Esophagus muscularis mucosa (tissue), 4 donors: ENCODE results near the gene SLF2. TPM values are rescaled to one million over a fixed set of nuclear protein-coding genes. Genes with fewer than 3 reads are reported as not detected.
A peak's percentile ranks its signal among the peaks of the same experiment; 100 is the strongest.

Experiments
- DNase-seq: peaks from one replicate; pipeline ENCODE4 v3.0.0-alpha.2; 2017; ENCODE audit errors: extremely low spot score
- H3K27ac ChIP-seq, 4 donors: fragments of 200-600 bp; sonication (generic); replicated peaks in 1 of 4; 1 replicate in 3 of 4; 2 replicates in 1 of 4; pipeline ENCODE4 v1.5.1; 2016 to 2019; ENCODE audit warnings: mild to moderate bottlenecking in 1 of 4
- H3K27me3 ChIP-seq, 4 donors: fragments of 200-600 bp; sonication (generic); one replicate each; pipeline versions ENCODE4 v1.5.1 to v1.6.0; 2016 to 2019
- H3K36me3 ChIP-seq, 4 donors: fragments of 200-600 bp; sonication (generic); one replicate each; pipeline ENCODE4 v1.5.1; 2016 to 2019
- H3K4me1 ChIP-seq, 4 donors: fragments of 200-600 bp; sonication (generic); one replicate each; pipeline ENCODE4 v1.5.1; 2016 to 2019
- H3K4me3 ChIP-seq, 4 donors: fragments of 200-600 bp; sonication (generic); 1 replicate in 2 of 4; 2 replicates in 2 of 4; pipeline ENCODE4 v1.5.1; 2016 to 2019; ENCODE audit warnings: mild to moderate bottlenecking in 4 of 4, moderate library complexity in 1 of 4
- H3K9me3 ChIP-seq, 4 donors: fragments of 200-600 bp; sonication (generic); 1 replicate in 3 of 4; 2 replicates in 1 of 4; pipeline ENCODE4 v1.5.1; 2016 to 2019
- EP300 ChIP-seq: sonication (generic); formaldehyde crosslinking; IDR thresholded peaks from one replicate; pipeline ENCODE4 v1.6.1; 2017; ENCODE audit warnings: antibody characterized with exemption
- POLR2A ChIP-seq: fragments of 450-650 bp; IDR thresholded peaks from one replicate; pipeline ENCODE4 v1.6.1; 2017; ENCODE audit warnings: antibody characterized with exemption, moderate library complexity, mild to moderate bottlenecking, low read depth
- POLR2AphosphoS5 ChIP-seq, 2 donors: sonication (generic); formaldehyde crosslinking; IDR thresholded peaks; one replicate each; pipeline ENCODE4 v1.6.1; 2017; ENCODE audit warnings: antibody characterized with exemption in 2 of 2
- WGBS: methylation state at CpG from one replicate; pipeline ENCODE4 v1.1.5; 2018; 5-methylcytosine and 5-hydroxymethylcytosine counted together
- intact Hi-C: fragments of 100-400 bp; cut with DNase I; formaldehyde crosslinking; loops from one replicate; pipeline ENCODE4 v1.15.1; 2023
- total RNA-seq, 4 donors: library from RNA; depleted of rRNA; stranded (reverse); fragments of >200 nt; gene quantifications; one replicate each; pipeline versions ENCODE4 v1.1.0 to v1.2.1, GENCODE V29; 2016
- TF ChIP-seq, protein P1 (sequence below), 3 experiments: fragments of 200-600 bp in 2 of 3; fragments of 450-650 bp in 1 of 3; sonication (generic) in 2 of 3; IDR thresholded peaks; one replicate each; pipeline ENCODE4 v1.5.1; 2017 to 2019; ENCODE audit warnings: antibody characterized with exemption in 3 of 3, mild to moderate bottlenecking in 2 of 3, moderate library complexity in 1 of 3

The SLF2 gene
- total RNA-seq, 4 donors from 2014 or later: 19.1 to 34.1 (median 20.8) TPM

GRCh38 chr10:100985336-100985735 lies 72.6 kb downstream of the SLF2 start:
- TF ChIP-seq POLR2A: no peak
- no peak for TF ChIP-seq EP300
- no peak for TF ChIP-seq POLR2AphosphoS5 (IDR thresholded peaks at IDR 0.05)
- TF ChIP-seq, protein P1, sequence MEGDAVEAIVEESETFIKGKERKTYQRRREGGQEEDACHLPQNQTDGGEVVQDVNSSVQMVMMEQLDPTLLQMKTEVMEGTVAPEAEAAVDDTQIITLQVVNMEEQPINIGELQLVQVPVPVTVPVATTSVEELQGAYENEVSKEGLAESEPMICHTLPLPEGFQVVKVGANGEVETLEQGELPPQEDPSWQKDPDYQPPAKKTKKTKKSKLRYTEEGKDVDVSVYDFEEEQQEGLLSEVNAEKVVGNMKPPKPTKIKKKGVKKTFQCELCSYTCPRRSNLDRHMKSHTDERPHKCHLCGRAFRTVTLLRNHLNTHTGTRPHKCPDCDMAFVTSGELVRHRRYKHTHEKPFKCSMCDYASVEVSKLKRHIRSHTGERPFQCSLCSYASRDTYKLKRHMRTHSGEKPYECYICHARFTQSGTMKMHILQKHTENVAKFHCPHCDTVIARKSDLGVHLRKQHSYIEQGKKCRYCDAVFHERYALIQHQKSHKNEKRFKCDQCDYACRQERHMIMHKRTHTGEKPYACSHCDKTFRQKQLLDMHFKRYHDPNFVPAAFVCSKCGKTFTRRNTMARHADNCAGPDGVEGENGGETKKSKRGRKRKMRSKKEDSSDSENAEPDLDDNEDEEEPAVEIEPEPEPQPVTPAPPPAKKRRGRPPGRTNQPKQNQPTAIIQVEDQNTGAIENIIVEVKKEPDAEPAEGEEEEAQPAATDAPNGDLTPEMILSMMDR (IDR thresholded peaks at IDR 0.05): no peak
- no peaks in the 10 kb centered on the region for H3K9me3 ChIP-seq
- no peak overlapping the region for H3K4me3 ChIP-seq
- whole genome bisulfite sequencing: 69% methylated on average over 5 of the region's 5 CpGs
- intact Hi-C loops: loop anchor here (5.0 kb wide), 1 partner anchor 42 kb away; no protein-coding TSS in a partner anchor
- peaks cover 22 to 49% (median 38%) of the 10 kb centered on the region in 4 donors for H3K4me1 ChIP-seq
- peaks cover 9 to 68% (median 59%) of the 10 kb centered on the region in 4 donors for H3K36me3 ChIP-seq
- no peaks in the 10 kb centered on the region for H3K27me3 ChIP-seq
- no peak overlapping the region for H3K27ac ChIP-seq
- DNase-seq: no peak

GRCh38 chr10:100986623-100986951 lies 73.8 kb downstream of the SLF2 start:
- TF ChIP-seq POLR2A (no peak), EP300 (no peak), POLR2AphosphoS5 (IDR thresholded peaks at IDR 0.05) (no peak)
- TF ChIP-seq, protein P1 (IDR thresholded peaks at IDR 0.05): no peak

DNA sequence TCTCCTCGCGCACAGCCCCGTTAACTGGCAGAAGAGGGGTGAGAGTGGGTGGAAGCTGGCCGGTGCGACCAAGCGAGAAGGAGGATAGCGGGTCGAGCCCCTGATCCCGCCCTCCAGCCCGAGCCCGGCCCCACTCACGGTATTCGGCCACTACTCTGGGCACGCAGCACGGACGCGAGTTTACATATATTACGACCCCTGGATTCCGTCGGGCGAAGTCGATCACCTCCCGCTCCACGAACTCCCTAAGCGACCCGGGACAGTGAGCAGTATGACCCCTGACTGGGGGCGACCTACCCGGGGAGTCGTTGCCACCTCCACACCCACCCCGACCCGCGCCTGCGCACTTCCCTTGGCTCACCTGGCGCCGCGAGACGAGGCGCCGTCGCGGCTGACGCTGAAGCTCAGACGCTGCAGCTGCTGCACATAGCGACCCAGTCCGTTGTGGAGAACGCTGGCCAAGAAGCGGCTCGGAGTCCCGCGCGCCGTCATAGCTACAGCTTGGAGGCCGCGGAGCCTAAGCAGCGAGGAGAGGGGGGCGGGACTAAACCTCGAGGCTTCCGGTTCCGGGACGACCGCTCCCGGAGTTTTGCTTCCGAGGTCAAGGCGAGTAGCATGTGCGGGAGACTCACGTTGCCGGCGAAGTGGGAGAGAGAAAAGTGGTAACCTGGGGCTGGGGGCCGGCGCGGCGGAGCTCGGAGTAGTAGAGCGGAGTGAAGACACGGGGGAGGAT lies 74.4 kb downstream of the SLF2 start, which contains the start of the genes MRPL43 and TWNK:
Gene MRPL43 (minus strand): TSS at position 546 of the 733 bp plus-strand sequence. CDS start 54 bp downstream, at position 492.
Gene TWNK (plus strand): TSS at position 592 of the 733 bp plus-strand sequence. CDS start 668 bp downstream, outside the sequence.
- Histone ChIP-seq H3K4me1 (peaks cover 22 to 51% (median 38%) of the 10 kb centered on the region in 4 donors), H3K27me3 (no peaks in the 10 kb centered on the region), H3K4me3 (peak within 1 kb of the TSS; percentile 76 to 92 (median 90)), H3K9me3 (no peaks in the 10 kb centered on the region), H3K36me3 (peaks cover 9 to 67% (median 55%) of the 10 kb centered on the region in 4 donors), H3K27ac (peak within 1 kb of the TSS; percentile 77 to 86 (median 82))
- TF ChIP-seq POLR2AphosphoS5 (IDR thresholded peaks at IDR 0.05) (peak; percentile 80 to 87), POLR2A (no peak)
- TF ChIP-seq, protein P1 (IDR thresholded peaks at IDR 0.05): peak in 1 of 3 experiments; percentile 8
- 2% methylated on average over 40 of the region's 75 CpGs for WGBS
- peak; percentile 97 for DNase-seq
- intact Hi-C loops: loop anchor here (5.0 kb wide), 1 partner anchor 40 kb away; no protein-coding TSS in a partner anchor

More at GRCh38 chr10:100986623-100986951, 73.8 kb downstream of the SLF2 start:
- intact Hi-C loops: loop anchor here (5.0 kb wide), 1 partner anchor 41 kb away; no protein-coding TSS in a partner anchor
- DNase-seq: no peak
- whole genome bisulfite sequencing: 48% methylated on average over 8 of the region's 17 CpGs
- H3K36me3 ChIP-seq: peaks cover 9 to 68% (median 59%) of the 10 kb centered on the region in 4 donors
- peak overlapping the region; percentile 76 to 92 (median 90) for H3K4me3 ChIP-seq
- no peaks in the 10 kb centered on the region for H3K27me3 ChIP-seq
- H3K27ac ChIP-seq: peak overlapping the region; percentile 77 to 86 (median 82)
- H3K9me3 ChIP-seq: no peaks in the 10 kb centered on the region
- peaks cover 22 to 51% (median 38%) of the 10 kb centered on the region in 4 donors for H3K4me1 ChIP-seq

- no peaks in the 10 kb centered on the region for H3K27me3 ChIP-seq
- H3K4me3 ChIP-seq: peak overlapping the region; percentile 76 to 92 (median 90)
- TF ChIP-seq, protein P1 (IDR thresholded peaks at IDR 0.05): no peak
- TF ChIP-seq POLR2A: no peak
- no peak for TF ChIP-seq POLR2AphosphoS5 (IDR thresholded peaks at IDR 0.05)
- H3K36me3 ChIP-seq: peaks cover 10 to 63% (median 52%) of the 10 kb centered on the region in 4 donors
- no peaks in the 10 kb centered on the region for H3K9me3 ChIP-seq
- intact Hi-C loops: loop anchor here (5.0 kb wide), 1 partner anchor 40 kb away; no protein-coding TSS in a partner anchor
- WGBS: 2% methylated on average over 15 of the region's 15 CpGs
- peaks cover 22 to 51% (median 38%) of the 10 kb centered on the region in 4 donors for H3K4me1 ChIP-seq
- peak overlapping the region; percentile 77 to 86 (median 82) for H3K27ac ChIP-seq
- DNase-seq: no peak
Measured at GRCh38 chr10:100987685-100988049, 74.9 kb downstream of the SLF2 start.
